KMS-11 (cell line): ENCODE measurements around the gene ZNF469.

Experiments
- H2AFZ ChIP-seq: fragments of 200-600 bp; sonication (generic); 2 replicates; pipeline ENCODE4 v1.6.1; 2016; ENCODE audit warnings: antibody characterized with exemption, mixed run types, low read depth
- H3K27ac ChIP-seq: fragments of 200-600 bp; sonication (generic); 2 replicates; pipeline ENCODE4 v1.6.1; 2016; ENCODE audit warnings: mild to moderate bottlenecking, mixed run types
- H3K27me3 ChIP-seq: fragments of 200-600 bp; sonication (generic); 2 replicates; pipeline ENCODE4 v1.6.1; 2017; ENCODE audit warnings: mild to moderate bottlenecking, low read depth, mixed run types, moderate library complexity; ENCODE audit not compliant: insufficient read depth
- H3K36me3 ChIP-seq: fragments of 200-600 bp; sonication (generic); 2 replicates; pipeline ENCODE4 v1.6.1; 2017; ENCODE audit warnings: mild to moderate bottlenecking, mixed run types; ENCODE audit not compliant: insufficient read depth
- H3K4me1 ChIP-seq: fragments of 200-600 bp; sonication (generic); 2 replicates; pipeline ENCODE4 v1.6.1; 2016; ENCODE audit warnings: mild to moderate bottlenecking, low read depth, mixed run types; ENCODE audit not compliant: poor library complexity, severe bottlenecking
- H3K4me2 ChIP-seq: fragments of 200-600 bp; sonication (generic); 2 replicates; pipeline ENCODE4 v1.7.0; 2016; ENCODE audit warnings: mild to moderate bottlenecking, mixed run types
- H3K4me3 ChIP-seq: fragments of 200-600 bp; sonication (generic); IDR thresholded peaks from 2 replicates; pipeline ENCODE4 v1.6.1; 2017; ENCODE audit warnings: low read depth, low read length, mixed read lengths; ENCODE audit not compliant: insufficient read depth
- H3K79me2 ChIP-seq: fragments of 200-600 bp; sonication (generic); 2 replicates; pipeline ENCODE4 v1.6.1; 2016; ENCODE audit warnings: low read depth, mixed run types; ENCODE audit not compliant: insufficient read depth
- H3K9ac ChIP-seq: fragments of 200-600 bp; sonication (generic); 2 replicates; pipeline ENCODE4 v1.6.1; 2016; ENCODE audit warnings: mild to moderate bottlenecking, mixed run types
- H4K20me1 ChIP-seq: fragments of 200-600 bp; sonication (generic); 2 replicates; pipeline ENCODE4 v1.6.1; 2016; ENCODE audit warnings: mild to moderate bottlenecking, mixed run types; ENCODE audit not compliant: insufficient read depth
- TF ChIP-seq, protein P1 (sequence below): fragments of 200-600 bp; sonication (generic); conservative IDR thresholded peaks from 2 replicates; pipeline ENCODE4 v1.6.1; 2017; ENCODE audit warnings: low read depth, mild to moderate bottlenecking, antibody characterized with exemption, low read length, moderate library complexity, mixed read lengths

The ZNF469 gene

DNA sequence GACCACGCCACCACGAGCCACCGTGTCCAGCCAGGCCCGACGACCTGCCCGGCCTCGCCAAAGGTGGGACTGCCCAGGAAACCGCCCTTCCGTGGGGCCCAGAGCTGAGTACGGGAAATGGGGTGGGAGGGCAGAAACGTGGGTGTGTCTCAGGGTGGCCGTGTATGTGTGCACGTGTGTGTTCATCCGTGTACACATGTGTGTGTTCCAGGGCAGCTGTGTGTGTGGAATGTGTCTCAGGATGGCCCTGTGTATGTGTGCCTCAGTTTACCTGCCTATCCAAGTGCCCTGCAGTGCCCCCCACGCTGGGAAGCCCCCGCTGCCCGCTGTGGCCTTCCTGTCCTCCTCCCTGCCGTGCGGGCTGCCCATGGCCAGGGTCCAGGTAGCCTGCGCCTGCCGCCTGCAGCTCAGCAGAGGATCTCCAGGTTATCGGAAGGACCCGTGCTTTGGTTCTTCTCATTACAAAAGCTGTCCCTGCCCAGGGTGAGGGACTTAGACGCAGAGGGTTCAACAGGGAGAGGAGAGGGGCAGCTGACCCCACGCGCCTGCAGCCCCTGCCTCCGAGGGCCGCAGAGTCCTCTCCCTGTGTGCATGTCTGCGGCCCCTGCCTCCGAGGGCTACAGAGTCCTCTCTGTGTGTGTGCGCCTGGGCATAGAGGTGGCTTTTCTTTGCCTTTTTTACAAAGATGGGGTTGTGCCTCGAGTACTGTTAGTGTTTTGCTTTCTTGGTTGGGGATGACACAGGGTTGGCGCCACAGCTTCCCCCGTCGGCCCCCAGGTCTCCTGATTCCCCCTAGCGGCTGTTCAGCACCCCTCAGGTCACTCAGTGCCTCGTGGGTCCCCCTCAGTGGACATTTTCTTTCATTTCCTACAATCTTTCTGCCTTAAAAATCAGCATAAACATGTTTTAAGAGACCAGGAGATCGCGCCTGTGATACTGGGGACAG is 23.6 kb downstream of the ZNF469 start:
- Histone ChIP-seq H3K4me1 (no peaks in the 10 kb centered on the region), H3K36me3 (no peaks in the 10 kb centered on the region), H2AFZ (no peak overlapping the region), H3K27ac (no peak overlapping the region), H3K4me2 (no peak overlapping the region), H3K4me3 (no peak overlapping the region), H3K27me3 (peaks cover 65% of the 10 kb centered on the region), H4K20me1 (no peaks in the 10 kb centered on the region), H3K79me2 (no peaks in the 10 kb centered on the region), H3K9ac (no peak overlapping the region)
- TF ChIP-seq, protein P1, sequence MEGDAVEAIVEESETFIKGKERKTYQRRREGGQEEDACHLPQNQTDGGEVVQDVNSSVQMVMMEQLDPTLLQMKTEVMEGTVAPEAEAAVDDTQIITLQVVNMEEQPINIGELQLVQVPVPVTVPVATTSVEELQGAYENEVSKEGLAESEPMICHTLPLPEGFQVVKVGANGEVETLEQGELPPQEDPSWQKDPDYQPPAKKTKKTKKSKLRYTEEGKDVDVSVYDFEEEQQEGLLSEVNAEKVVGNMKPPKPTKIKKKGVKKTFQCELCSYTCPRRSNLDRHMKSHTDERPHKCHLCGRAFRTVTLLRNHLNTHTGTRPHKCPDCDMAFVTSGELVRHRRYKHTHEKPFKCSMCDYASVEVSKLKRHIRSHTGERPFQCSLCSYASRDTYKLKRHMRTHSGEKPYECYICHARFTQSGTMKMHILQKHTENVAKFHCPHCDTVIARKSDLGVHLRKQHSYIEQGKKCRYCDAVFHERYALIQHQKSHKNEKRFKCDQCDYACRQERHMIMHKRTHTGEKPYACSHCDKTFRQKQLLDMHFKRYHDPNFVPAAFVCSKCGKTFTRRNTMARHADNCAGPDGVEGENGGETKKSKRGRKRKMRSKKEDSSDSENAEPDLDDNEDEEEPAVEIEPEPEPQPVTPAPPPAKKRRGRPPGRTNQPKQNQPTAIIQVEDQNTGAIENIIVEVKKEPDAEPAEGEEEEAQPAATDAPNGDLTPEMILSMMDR = 0 out of 2 replicates have a peak, but pooled peaks have one; percentile 19

DNA sequence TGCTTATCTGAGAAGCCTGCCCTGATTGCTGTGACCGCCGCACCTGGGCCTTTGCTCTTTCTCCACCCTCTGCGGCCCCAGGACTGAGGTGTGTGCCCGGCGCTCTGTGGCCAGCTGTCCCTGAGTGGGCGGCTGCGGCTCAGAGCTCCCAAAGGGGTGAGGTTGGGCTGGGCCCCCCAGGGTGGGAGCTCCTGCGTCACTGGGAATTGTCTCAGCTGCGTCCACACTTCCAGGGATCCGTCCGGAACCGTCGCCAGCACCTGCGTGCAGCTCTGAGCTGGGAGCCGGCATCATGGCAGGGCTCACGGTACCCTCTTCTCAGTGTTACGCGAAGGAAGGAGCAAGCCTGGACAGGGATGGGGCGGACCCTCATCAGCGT is 24.3 kb downstream of the ZNF469 start:
- no peak overlapping the region for H2AFZ ChIP-seq
- peaks cover 70% of the 10 kb centered on the region for H3K27me3 ChIP-seq
- H3K79me2 ChIP-seq = no peaks in the 10 kb centered on the region
- H3K4me3 ChIP-seq = no peak overlapping the region
- TF ChIP-seq, protein P1 = no peak
- no peaks in the 10 kb centered on the region for H4K20me1 ChIP-seq
- no peak overlapping the region for H3K27ac ChIP-seq
- H3K4me2 ChIP-seq = no peak overlapping the region
- no peak overlapping the region for H3K9ac ChIP-seq
- H3K36me3 ChIP-seq = no peaks in the 10 kb centered on the region
- no peaks in the 10 kb centered on the region for H3K4me1 ChIP-seq

DNA sequence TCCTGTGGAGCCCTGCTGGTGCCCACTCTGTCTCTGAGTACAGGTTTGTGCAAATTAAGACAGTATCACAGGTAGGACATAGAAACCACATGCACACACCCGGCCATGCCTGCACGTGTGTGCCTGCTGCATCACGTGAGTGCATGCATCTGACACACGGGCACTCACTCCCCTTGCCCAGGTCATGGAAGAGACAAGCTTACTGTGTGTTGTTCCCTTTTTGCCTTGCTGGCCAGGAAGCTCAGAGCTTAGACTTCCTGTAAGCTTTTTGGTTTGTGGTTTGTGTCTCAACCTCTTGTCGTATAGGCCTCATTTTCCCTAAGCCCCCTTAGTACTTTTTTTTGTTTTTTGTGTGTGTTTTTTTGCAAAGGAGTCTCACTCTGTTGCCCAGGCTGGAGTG is 25.0 kb downstream of the ZNF469 start:
- peaks cover 73% of the 10 kb centered on the region for H3K27me3 ChIP-seq
- H2AFZ ChIP-seq = no peak overlapping the region
- no peaks in the 10 kb centered on the region for H4K20me1 ChIP-seq
- H3K9ac ChIP-seq = no peak overlapping the region
- no peaks in the 10 kb centered on the region for H3K79me2 ChIP-seq
- no peak overlapping the region for H3K4me2 ChIP-seq
- no peak overlapping the region for H3K27ac ChIP-seq
- H3K4me1 ChIP-seq = no peaks in the 10 kb centered on the region
- H3K36me3 ChIP-seq = no peaks in the 10 kb centered on the region
- TF ChIP-seq, protein P1 = no peak
- H3K4me3 ChIP-seq = no peak overlapping the region

DNA sequence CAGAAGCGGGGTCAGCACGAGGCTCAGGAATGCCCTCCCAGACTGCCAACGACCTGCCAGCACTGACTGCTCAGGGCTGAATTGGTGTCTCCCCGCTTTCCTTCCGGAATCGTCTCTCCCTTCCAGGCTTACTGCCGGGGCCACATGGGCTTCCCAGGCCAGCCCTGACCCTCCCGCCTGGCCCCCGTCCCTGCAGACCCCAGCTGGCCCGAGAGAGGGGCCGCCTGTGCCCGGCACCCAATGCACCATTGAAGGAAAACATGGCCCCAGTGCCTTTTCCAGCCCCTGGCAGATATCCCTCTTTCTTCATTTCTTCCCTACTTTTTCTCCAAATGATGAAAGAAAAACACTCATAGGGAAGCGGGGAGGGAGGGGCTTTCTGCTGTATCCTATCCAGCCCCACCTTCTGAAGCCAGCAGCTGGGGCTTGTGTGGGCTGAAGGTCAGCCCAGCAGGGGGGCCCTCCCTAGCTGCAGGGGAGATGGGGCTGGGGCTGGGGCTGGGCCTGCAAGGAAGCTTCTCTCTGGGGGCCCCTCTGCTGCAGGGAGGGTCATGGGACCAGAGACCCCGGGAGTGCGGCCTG is 25.9 kb downstream of the ZNF469 start:
- H4K20me1 ChIP-seq = no peaks in the 10 kb centered on the region
- H3K4me3 ChIP-seq = no peak overlapping the region
- H2AFZ ChIP-seq = no peak overlapping the region
- no peak overlapping the region for H3K27ac ChIP-seq
- H3K79me2 ChIP-seq = no peaks in the 10 kb centered on the region
- H3K27me3 ChIP-seq = peaks cover 72% of the 10 kb centered on the region
- H3K9ac ChIP-seq = no peak overlapping the region
- no peaks in the 10 kb centered on the region for H3K4me1 ChIP-seq
- TF ChIP-seq, protein P1 = no peak
- no peaks in the 10 kb centered on the region for H3K36me3 ChIP-seq
- no peak overlapping the region for H3K4me2 ChIP-seq
